ENCODE data around the gene TMEM41A.

The TMEM41A gene

GRCh38 chr3:185498503-185499396 is at the start of gene TMEM41A:
TMEM41A (minus strand) TSS chr3:185499035; CDS start chr3:185498961, 74 bp downstream.
- DNase-seq = peak; percentile 78 to 97

- DNase-seq = no peak
Observed at GRCh38 chr3:185540695-185541094, 41.9 kb upstream of the TMEM41A start.

- no peak for DNase-seq
Observed at GRCh38 chr3:185539934-185540333, 41.1 kb upstream of the TMEM41A start.

- no peak for DNase-seq
Observed at GRCh38 chr3:185537369-185537970, 38.6 kb upstream of the TMEM41A start.

- DNase-seq = no peak
Observed at GRCh38 chr3:185534511-185534910, 35.7 kb upstream of the TMEM41A start.

- DNase-seq = no peak
Observed at GRCh38 chr3:185532901-185533300, 34.1 kb upstream of the TMEM41A start.

GRCh38 chr3:185530856-185531255 is 32.0 kb upstream of the TMEM41A start:
- no peak for DNase-seq

GRCh38 chr3:185528532-185528931 is 29.7 kb upstream of the TMEM41A start:
- DNase-seq = no peak

GRCh38 chr3:185527364-185527763 is 28.5 kb upstream of the TMEM41A start:
- no peak for DNase-seq

- DNase-seq = no peak
Observed at GRCh38 chr3:185526349-185526951, 27.6 kb upstream of the TMEM41A start.

- DNase-seq = no peak
Observed at GRCh38 chr3:185521349-185522138, 22.7 kb upstream of the TMEM41A start.

GRCh38 chr3:185519021-185519420 is 20.2 kb upstream of the TMEM41A start:
- peak in 1 of 2 experiments; percentile 25 for DNase-seq

GRCh38 chr3:185517387-185518130 is 18.7 kb upstream of the TMEM41A start:
- no peak for DNase-seq

- no peak for DNase-seq
Observed at GRCh38 chr3:185511711-185512110, 12.9 kb upstream of the TMEM41A start.

GRCh38 chr3:185508335-185508991 is 9.6 kb upstream of the TMEM41A start:
- DNase-seq = no peak

- DNase-seq = no peak
Observed at GRCh38 chr3:185507883-185508282, 9.0 kb upstream of the TMEM41A start.

GRCh38 chr3:185504636-185505035 is 5.8 kb upstream of the TMEM41A start:
- DNase-seq = no peak

- no peak for DNase-seq
Observed at GRCh38 chr3:185503521-185503920, 4.7 kb upstream of the TMEM41A start.

- no peak for DNase-seq
Observed at GRCh38 chr3:185502987-185503386, 4.2 kb upstream of the TMEM41A start.

- DNase-seq = no peak
Observed at GRCh38 chr3:185490241-185490640, 8.6 kb downstream of the TMEM41A start.

- DNase-seq = no peak
Observed at GRCh38 chr3:185489462-185489861, 9.4 kb downstream of the TMEM41A start.

GRCh38 chr3:185488465-185488864 is 10.4 kb downstream of the TMEM41A start:
- DNase-seq = peak; percentile 25 to 66
